H1 (cell line): Measurements from ENCODE around the gene DDB1. TPM values are rescaled to one million over a fixed set of nuclear protein-coding genes. Genes with fewer than 3 reads are reported as not detected.

Source experiments
- BACH1 ChIP-seq: IDR thresholded peaks from 2 replicates; pipeline ENCODE4 v1.6.1; 2012; ENCODE audit warnings: low read length, improper control_type of control experiment
- CREB1 ChIP-seq: IDR thresholded peaks from 2 replicates; pipeline ENCODE4 v1.6.1; 2012; ENCODE audit warnings: inconsistent platforms
- TAF7 ChIP-seq: optimal IDR thresholded peaks from 2 replicates; pipeline ENCODE3; 2011; ENCODE audit warnings: low read depth, mild to moderate bottlenecking, inconsistent platforms, low read length, moderate library complexity, borderline replicate concordance
- YY1 ChIP-seq: IDR thresholded peaks from 2 replicates; pipeline ENCODE4 v1.6.1; 2011; ENCODE audit warnings: low read depth, mild to moderate bottlenecking, low read length
- polyA plus RNA-seq, 7 experiments: library from polyadenylated mRNA; depleted of rRNA in 3 of 7; stranded (reverse) in 5 of 7; unstranded in 2 of 7; fragments of >200 nt in 5 of 7; fragments of 200-250 nt in 2 of 7; gene quantifications; 1 replicate in 5 of 7; 2 replicates in 1 of 7; 4 replicates in 1 of 7; pipeline versions ENCODE4 v1.2.1 to v1.2.3, GENCODE V29; 2011 to 2013; ENCODE audit warnings: missing spikeins in 2 of 7, mixed read lengths in 2 of 7
- total RNA-seq: library from RNA; stranded (reverse); fragmentation: NEBNext Ultra II Directional; extraction: Animal tissue kit (Norgen Biotek cat#: 25700); gene quantifications from 2 replicates; pipeline ENCODE4 v1.2.1, GENCODE V29; 2021
- TF ChIP-seq, protein P1 (sequence below): fragments of 300-600 bp; sonication (generic); IDR thresholded peaks from 2 replicates; pipeline ENCODE4 v1.7.1; 2012; ENCODE audit warnings: low read length, moderate library complexity, mild to moderate bottlenecking, inconsistent platforms; ENCODE audit not compliant: insufficient replicate concordance
- TF ChIP-seq, protein P2 (sequence below): IDR thresholded peaks from 2 replicates; pipeline ENCODE4 v1.6.1; 2012; ENCODE audit warnings: inconsistent platforms

DDB1 gene
- total and polyA plus RNA-seq, 2 of the 8 experiments (the other 6 are each of a cell fraction or from before 2014, with no cell fraction given): 275 to 306 TPM

GRCh38 chr11:61338783-61339489, 6.0 kb upstream of the DDB1 start (continued):
- TF ChIP-seq, protein P1, sequence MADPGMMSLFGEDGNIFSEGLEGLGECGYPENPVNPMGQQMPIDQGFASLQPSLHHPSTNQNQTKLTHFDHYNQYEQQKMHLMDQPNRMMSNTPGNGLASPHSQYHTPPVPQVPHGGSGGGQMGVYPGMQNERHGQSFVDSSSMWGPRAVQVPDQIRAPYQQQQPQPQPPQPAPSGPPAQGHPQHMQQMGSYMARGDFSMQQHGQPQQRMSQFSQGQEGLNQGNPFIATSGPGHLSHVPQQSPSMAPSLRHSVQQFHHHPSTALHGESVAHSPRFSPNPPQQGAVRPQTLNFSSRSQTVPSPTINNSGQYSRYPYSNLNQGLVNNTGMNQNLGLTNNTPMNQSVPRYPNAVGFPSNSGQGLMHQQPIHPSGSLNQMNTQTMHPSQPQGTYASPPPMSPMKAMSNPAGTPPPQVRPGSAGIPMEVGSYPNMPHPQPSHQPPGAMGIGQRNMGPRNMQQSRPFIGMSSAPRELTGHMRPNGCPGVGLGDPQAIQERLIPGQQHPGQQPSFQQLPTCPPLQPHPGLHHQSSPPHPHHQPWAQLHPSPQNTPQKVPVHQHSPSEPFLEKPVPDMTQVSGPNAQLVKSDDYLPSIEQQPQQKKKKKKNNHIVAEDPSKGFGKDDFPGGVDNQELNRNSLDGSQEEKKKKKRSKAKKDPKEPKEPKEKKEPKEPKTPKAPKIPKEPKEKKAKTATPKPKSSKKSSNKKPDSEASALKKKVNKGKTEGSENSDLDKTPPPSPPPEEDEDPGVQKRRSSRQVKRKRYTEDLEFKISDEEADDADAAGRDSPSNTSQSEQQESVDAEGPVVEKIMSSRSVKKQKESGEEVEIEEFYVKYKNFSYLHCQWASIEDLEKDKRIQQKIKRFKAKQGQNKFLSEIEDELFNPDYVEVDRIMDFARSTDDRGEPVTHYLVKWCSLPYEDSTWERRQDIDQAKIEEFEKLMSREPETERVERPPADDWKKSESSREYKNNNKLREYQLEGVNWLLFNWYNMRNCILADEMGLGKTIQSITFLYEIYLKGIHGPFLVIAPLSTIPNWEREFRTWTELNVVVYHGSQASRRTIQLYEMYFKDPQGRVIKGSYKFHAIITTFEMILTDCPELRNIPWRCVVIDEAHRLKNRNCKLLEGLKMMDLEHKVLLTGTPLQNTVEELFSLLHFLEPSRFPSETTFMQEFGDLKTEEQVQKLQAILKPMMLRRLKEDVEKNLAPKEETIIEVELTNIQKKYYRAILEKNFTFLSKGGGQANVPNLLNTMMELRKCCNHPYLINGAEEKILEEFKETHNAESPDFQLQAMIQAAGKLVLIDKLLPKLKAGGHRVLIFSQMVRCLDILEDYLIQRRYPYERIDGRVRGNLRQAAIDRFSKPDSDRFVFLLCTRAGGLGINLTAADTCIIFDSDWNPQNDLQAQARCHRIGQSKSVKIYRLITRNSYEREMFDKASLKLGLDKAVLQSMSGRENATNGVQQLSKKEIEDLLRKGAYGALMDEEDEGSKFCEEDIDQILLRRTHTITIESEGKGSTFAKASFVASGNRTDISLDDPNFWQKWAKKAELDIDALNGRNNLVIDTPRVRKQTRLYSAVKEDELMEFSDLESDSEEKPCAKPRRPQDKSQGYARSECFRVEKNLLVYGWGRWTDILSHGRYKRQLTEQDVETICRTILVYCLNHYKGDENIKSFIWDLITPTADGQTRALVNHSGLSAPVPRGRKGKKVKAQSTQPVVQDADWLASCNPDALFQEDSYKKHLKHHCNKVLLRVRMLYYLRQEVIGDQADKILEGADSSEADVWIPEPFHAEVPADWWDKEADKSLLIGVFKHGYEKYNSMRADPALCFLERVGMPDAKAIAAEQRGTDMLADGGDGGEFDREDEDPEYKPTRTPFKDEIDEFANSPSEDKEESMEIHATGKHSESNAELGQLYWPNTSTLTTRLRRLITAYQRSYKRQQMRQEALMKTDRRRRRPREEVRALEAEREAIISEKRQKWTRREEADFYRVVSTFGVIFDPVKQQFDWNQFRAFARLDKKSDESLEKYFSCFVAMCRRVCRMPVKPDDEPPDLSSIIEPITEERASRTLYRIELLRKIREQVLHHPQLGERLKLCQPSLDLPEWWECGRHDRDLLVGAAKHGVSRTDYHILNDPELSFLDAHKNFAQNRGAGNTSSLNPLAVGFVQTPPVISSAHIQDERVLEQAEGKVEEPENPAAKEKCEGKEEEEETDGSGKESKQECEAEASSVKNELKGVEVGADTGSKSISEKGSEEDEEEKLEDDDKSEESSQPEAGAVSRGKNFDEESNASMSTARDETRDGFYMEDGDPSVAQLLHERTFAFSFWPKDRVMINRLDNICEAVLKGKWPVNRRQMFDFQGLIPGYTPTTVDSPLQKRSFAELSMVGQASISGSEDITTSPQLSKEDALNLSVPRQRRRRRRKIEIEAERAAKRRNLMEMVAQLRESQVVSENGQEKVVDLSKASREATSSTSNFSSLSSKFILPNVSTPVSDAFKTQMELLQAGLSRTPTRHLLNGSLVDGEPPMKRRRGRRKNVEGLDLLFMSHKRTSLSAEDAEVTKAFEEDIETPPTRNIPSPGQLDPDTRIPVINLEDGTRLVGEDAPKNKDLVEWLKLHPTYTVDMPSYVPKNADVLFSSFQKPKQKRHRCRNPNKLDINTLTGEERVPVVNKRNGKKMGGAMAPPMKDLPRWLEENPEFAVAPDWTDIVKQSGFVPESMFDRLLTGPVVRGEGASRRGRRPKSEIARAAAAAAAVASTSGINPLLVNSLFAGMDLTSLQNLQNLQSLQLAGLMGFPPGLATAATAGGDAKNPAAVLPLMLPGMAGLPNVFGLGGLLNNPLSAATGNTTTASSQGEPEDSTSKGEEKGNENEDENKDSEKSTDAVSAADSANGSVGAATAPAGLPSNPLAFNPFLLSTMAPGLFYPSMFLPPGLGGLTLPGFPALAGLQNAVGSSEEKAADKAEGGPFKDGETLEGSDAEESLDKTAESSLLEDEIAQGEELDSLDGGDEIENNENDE: no peak
- no peak for TF ChIP-seq BACH1
- TF ChIP-seq CREB1: no peak
- no peak for TF ChIP-seq TAF7
- TF ChIP-seq, protein P2, sequence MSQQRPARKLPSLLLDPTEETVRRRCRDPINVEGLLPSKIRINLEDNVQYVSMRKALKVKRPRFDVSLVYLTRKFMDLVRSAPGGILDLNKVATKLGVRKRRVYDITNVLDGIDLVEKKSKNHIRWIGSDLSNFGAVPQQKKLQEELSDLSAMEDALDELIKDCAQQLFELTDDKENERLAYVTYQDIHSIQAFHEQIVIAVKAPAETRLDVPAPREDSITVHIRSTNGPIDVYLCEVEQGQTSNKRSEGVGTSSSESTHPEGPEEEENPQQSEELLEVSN: no peak
- no peak for TF ChIP-seq YY1
- TF ChIP-seq, all 59 proteins: peak for 0
